HPDE6-E6E7 (cell line): ENCODE measurements around the gene GBX1.

Experiments
- DNase-seq: peaks from one replicate; pipeline ENCODE4 v3.0.0; 2011; ENCODE audit warnings: missing footprints; ENCODE audit errors: extremely low spot score

The GBX1 gene

DNA sequence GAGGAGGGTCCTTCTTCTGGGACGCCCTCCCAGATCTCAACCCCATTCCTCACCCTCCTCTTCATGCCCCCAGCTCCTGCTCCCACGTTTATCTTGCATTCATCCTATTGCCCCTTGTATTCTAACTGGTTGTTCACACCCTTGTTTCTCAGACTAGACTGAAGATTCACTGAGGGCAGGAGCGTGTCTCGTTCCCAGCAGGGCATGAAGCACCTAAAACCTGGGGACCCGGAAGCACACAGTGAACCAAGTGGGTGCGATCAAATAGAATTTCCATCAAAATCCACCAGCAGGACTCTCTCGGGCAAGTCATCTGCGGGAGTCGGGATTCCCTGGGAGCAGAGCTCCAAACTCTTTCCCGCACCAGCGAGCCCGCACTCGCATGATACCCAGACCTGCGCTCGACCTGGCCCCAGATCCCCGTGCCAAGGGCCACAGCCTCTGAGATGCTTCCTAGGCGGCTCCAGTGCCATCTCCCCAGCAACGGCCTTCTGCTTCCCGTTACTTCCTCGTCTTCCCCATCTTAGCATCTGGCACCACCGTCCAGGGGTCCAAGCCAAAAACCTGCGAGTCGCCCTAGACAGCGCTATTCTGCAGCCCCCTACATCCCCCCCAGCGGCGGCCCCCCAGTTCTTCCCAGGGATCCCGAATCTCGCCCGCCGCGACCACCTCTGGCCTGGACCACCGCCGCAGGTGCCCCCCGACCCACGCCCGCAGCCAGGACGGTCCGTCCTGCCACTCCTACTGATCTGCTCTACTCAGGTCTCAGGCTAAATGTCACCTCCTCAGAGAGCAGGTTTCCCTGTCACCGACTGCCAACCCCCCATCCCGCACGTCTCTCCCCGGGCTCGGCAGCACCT is 6.1 kb upstream of the GBX1 start:
- DNase-seq = no peak

- DNase-seq = peak; percentile 62
These were observed 5.0 kb upstream of the GBX1 start for GRCh38 chr7:151172273-151173141.

- no peak for DNase-seq
These were observed 1.3 kb upstream of the GBX1 start for GRCh38 chr7:151168787-151169162.

- DNase-seq = no peak
These were observed 701 bp upstream of the GBX1 start for GRCh38 chr7:151168003-151168786.

DNA sequence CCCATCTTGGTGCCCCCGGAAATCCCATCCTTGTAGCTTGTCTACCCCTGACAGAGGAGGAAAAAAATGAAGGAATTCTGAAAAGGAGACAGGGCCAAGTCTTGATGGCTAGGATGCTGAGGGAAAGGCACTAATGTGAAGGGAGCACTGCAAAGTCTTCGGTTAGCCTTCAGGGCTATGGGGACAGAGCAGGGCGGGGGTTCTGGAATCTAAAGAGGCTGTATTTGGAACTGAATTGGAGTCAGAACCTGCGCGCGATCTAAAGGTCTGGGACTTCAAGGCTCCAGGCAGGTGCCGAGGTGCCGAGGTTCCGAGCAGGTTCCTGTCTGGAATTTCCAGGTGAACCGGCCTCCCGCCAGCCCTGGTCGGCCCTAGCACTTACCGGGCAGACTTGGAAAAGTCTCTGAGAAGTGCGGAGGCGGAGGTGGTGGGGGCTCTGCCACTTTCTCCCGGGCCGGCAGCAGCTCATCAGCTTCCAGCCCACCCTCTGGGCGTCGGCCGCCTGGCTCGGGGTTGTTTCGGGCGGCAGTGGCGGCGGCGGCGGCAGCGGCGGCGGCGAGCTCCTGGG is 781 bp downstream of the GBX1 start:
- DNase-seq = no peak

GRCh38 chr7:151161757-151162156 is 5.7 kb downstream of the GBX1 start:
- DNase-seq = no peak

- peak; percentile 64 for DNase-seq
These were observed 9.7 kb downstream of the GBX1 start for GRCh38 chr7:151157645-151158329.

DNA sequence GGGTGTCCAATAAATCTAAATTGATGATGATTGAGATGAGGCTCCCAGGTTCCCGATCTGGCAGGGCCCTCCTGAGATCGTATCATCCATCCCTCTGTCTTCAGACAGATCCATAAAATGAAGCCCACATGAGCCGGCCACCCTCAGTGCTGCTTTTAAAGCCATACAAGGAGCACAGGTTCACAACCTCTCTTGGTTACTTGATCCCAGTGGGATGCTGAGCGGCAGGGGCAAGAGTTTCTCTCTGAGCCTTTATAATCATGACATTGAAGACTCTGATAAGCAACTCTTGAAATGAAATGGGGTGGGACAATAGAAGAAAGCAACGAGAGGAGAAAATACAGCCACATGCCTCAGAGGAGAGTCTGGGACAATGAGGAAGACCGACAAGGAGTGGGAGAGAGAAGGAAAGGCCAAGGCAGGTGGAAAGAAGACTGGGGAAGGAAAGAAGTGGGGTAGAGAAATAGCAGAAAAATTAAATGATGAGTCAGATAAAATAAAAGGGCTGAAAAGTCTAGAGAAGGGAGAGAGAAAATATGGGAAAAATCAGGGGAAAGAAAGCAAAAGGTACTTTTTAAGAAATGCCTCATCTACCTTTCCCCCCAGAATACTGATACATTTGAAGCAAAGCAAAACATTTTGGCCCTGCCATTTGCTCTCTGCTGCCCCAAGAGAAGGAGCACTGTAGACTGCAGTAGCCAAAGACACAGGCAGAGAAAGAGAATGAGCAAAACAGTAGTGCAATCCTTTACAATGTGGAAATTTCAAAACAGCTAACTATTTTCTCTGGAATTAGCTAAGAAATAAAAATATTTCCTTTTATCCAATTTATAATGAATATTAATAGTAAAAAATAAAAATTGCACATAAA is 14.6 kb downstream of the GBX1 start:
- DNase-seq = no peak

GRCh38 chr7:151150388-151150787 is 17.1 kb downstream of the GBX1 start:
- no peak for DNase-seq

DNA sequence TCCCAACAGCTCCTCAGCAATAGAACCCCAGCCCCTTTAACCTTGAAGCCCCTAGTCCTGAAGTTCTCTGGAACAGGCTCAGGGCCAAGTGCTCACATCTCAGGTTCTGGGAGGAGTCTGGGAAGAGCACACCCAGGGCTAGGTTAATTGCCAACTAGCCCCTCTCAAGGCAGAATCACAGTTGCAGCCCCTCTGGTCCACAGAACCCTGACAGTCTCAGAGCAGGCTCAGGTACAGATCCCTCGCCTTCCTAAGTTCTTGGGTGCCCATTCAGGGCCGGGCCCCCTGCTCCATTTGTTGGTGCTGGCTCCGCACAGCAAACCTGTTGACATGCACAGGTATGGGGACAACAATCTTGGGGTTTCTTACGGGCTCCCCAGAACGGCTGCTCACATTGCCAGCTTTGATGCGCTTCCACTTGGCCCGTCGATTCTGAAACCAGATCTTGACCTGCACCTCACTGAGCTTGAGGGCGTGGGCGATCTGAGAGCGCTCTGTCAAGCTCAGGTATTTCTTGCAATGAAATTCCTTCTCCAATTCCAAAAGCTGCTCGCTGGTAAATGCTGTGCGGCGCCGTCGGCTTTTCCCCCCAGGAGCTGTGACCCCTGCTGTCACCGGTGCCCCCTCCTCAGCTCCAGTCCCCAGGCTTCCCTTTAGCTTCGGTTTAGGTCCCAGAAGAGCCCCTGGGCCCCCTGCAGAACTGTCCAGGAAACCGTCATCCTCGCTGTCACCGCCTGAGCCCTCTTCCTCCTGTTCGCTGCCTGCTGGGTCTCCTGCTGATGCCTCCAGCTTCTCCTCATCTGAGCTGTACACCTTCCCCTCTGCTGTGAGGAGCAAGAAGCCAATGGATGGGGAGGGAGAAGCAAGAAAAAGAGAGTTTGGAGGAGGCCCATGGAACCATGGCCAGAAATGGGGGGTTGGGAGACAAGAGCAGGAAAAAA is 18.9 kb downstream of the GBX1 start:
- no peak for DNase-seq

GRCh38 chr7:151146761-151147160 is 20.7 kb downstream of the GBX1 start:
- no peak for DNase-seq

DNA sequence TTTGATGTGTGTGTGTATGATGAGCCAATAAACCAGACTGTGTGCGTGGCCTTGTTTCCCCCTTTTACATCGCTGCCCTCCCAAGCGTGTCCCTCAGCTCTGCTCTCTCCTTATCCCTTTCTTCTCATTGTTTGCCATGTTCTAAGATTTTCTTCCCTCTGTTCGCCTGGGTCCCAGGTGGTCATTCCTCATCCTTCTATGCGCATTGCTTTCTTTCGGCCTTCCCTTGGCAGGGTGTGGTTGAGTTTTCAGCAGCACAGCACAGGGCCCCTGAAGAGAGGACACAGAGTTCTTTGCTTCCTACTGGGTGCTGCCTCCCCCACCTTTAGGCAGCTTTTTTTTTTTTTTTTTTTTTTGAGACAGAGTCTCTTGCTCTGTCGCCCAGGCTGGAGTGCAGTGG is 23.1 kb downstream of the GBX1 start:
- no peak for DNase-seq

DNA sequence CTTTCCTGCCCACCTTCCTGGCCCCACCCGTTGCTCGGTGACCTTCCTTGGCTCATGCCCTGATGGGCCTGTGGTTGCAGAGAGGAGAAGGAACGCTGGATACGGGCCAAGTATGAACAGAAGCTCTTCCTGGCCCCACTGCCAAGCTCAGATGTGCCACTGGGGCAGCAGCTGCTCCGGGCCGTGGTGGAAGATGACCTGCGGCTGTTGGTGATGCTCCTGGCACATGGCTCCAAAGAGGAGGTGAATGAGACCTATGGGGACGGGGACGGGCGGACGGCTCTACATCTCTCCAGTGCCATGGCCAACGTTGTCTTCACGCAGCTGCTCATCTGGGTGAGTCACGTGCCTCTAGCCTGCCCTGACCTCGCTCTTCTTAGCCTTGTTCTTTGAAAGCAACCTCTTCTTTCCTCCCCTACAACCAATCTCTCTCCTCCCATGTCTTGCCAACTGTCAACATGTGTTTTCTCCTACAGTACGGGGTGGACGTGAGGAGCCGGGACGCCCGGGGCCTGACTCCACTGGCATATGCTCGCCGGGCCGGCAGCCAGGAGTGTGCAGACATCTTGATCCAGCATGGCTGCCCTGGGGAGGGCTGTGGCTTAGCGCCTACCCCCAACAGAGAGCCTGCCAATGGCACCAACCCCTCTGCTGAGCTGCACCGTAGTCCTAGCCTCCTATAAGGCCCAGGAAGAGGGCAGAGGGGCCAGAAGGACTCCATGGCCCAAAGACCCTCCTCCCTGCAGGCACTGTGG is 24.1 kb downstream of the GBX1 start:
- DNase-seq = no peak

DNA sequence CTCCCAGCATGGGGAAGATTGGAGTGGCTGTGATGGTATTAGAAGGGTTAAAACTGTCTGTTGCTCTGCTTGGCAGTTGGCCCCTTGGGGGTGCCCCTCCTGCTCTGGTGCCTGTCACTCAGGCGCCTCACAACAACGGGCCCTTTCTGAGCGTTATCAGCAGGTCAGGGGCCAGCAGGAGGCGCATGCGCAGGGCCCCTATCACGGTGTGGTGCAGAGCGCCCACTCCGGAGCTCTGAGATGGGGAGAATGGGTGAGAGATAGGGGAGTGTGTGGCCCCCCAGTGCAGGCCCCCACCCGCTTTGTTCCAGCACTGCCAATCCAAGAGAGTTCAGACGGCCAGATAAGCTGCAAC is 24.8 kb downstream of the GBX1 start:
- DNase-seq = no peak

GRCh38 chr7:151141855-151142685 is 25.4 kb downstream of the GBX1 start:
- DNase-seq = no peak

GRCh38 chr7:151141311-151141854 is 26.1 kb downstream of the GBX1 start:
- no peak for DNase-seq

DNA sequence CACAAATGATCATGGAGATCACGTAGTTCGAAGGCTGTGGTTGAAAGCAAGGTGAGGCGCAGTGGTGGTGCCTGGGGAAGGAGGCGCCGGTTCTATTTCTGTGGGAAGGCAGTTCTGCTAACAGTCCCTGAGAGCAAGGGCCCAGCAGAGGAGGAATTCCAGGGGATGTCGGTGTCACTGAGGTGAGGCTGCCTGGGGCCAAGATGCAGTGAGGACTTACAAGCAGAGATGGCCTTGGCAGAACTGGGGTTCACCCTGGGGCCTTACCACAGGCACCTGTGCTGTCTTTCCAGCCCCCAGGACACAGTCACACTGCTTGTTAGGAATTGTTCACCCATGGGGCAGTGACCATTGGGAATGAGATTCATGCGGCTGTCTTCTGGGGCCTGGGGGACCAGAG is 26.7 kb downstream of the GBX1 start:
- DNase-seq = no peak
